Left lung (tissue), 8 donors: ENCODE results near the gene SAMD14. TPM values are rescaled to one million over a fixed set of nuclear protein-coding genes. Genes with fewer than 3 reads are reported as not detected.

Experiments
- polyA plus RNA-seq, 6 donors: library from polyadenylated mRNA; unstranded; fragments of 120-200 nt; gene quantifications; one replicate each; pipeline ENCODE4 v1.2.1, GENCODE V29; 2013; ENCODE audit not compliant: insufficient read length in 6 of 6
- total RNA-seq, 2 donors: library from RNA; stranded (reverse); fragmentation: NEBNext Ultra II Directional; extraction: Animal tissue kit (Norgen Biotek cat#: 25700); gene quantifications; one replicate each; pipeline ENCODE4 v1.2.1, GENCODE V29; 2021
- donor health status: DM: no; HTN: yes; CAD: no.
- donor health status: DM: no; HTN: no; CAD: no.

Gene SAMD14
- total and polyA plus RNA-seq, 8 donors: 8.4 to 21.6 (median 15.8) TPM

Other genes with a start within 250 kb of the SAMD14 start
- gene DLX4, start 161.0 kb downstream of the SAMD14 start, total RNA-seq: 1 to 10 TPM in 1 of 2 donors, under 1 TPM in 1; 0.76 to 1.3 TPM
- 1 to 10 TPM; 1.2 to 2.6 (median 1.5) TPM for gene DLX4, start 161.0 kb downstream of the SAMD14 start, polyA plus RNA-seq
- gene DLX3, start 134.9 kb downstream of the SAMD14 start, total RNA-seq: under 1 TPM; 0.52 to 0.67 TPM
- 1 to 10 TPM; 1.1 to 2.2 (median 1.4) TPM for gene DLX3, start 134.9 kb downstream of the SAMD14 start, polyA plus RNA-seq
- 100 to 1,000 TPM; 182 to 311 TPM for gene ITGA3, start 74.0 kb downstream of the SAMD14 start, total RNA-seq
- 10 to 100 TPM; 43.0 to 66.7 (median 50.9) TPM for gene ITGA3, start 74.0 kb downstream of the SAMD14 start, polyA plus RNA-seq
- gene PDK2, start 34.8 kb downstream of the SAMD14 start, total RNA-seq: 10 to 100 TPM; 20.7 to 32.0 TPM
- 10 to 100 TPM; 61.0 to 83.8 (median 69.4) TPM for gene PDK2, start 34.8 kb downstream of the SAMD14 start, polyA plus RNA-seq
- gene PPP1R9B, start 20.5 kb upstream of the SAMD14 start, total RNA-seq: 10 to 100 TPM; 67.4 to 86.6 TPM
- 10 to 100 TPM; 53.4 to 68.9 (median 61.5) TPM for gene PPP1R9B, start 20.5 kb upstream of the SAMD14 start, polyA plus RNA-seq
- gene SGCA, start 35.8 kb upstream of the SAMD14 start, total RNA-seq: 10 to 100 TPM in 1 of 2 donors, 1 to 10 TPM in 1; 8.3 to 18.5 TPM
- 1 to 10 TPM; 3.2 to 7.5 (median 4.8) TPM for gene SGCA, start 35.8 kb upstream of the SAMD14 start, polyA plus RNA-seq
- gene COL1A1, start 71.5 kb upstream of the SAMD14 start, total RNA-seq: 1,000 to 10,000 TPM in 1 of 2 donors, 100 to 1,000 TPM in 1; 867 to 4,830 TPM
- gene COL1A1, start 71.5 kb upstream of the SAMD14 start, polyA plus RNA-seq: 100 to 1,000 TPM; 421 to 948 (median 622) TPM
- gene TMEM92, start 144.3 kb upstream of the SAMD14 start, total RNA-seq: 10 to 100 TPM in 1 of 2 donors, 1 to 10 TPM in 1; 4.4 to 10.7 TPM
- gene TMEM92, start 144.3 kb upstream of the SAMD14 start, polyA plus RNA-seq: 1 to 10 TPM; 4.4 to 6.8 (median 6.4) TPM
- 10 to 100 TPM; 19.6 to 24.3 TPM for gene XYLT2, start 216.0 kb upstream of the SAMD14 start, total RNA-seq
- 10 to 100 TPM; 18.6 to 25.0 (median 21.4) TPM for gene XYLT2, start 216.0 kb upstream of the SAMD14 start, polyA plus RNA-seq
- 10 to 100 TPM; 52.5 to 53.8 TPM for gene MRPL27, start 243.0 kb upstream of the SAMD14 start, total RNA-seq
- 10 to 100 TPM; 53.9 to 60.1 (median 56.4) TPM for gene MRPL27, start 243.0 kb upstream of the SAMD14 start, polyA plus RNA-seq
- gene EME1, start 243.1 kb upstream of the SAMD14 start, total RNA-seq: 1 to 10 TPM; 2.6 to 3.8 TPM
- gene EME1, start 243.1 kb upstream of the SAMD14 start, polyA plus RNA-seq: 10 to 100 TPM in 4 of 6 donors, 1 to 10 TPM in 2; 7.9 to 12.7 (median 11.4) TPM